Hematopoietic multipotent progenitor cell treated with erythropoietin and hydrocortisone succinate and interleukin-3 and kit ligand, for 6 days (in vitro differentiated cells): ENCODE data around the gene CST7.

Experiments used
- DNase-seq: peaks from one replicate; pipeline ENCODE4 v3.0.0-alpha.2; 2015

Gene CST7

DNA sequence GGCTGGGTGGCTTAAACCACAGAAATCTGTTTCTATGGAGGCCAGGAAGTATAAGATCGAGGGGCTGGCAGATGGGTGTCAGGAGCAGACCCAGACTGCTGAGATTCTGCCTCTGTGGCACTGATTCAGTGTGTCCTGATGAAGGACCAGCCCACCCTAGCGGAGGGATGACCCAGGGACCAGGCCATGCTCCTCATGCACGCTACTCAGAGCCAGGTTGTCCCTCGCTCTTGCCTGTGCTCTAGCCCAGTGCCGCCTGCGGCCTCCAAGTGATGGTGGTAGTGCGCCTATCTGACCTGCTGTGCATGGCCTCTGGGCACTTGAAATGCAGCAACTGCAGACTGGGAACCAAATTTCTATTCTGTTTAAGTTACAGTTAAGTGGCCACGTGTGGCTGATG, 56.6 kb downstream of the CST7 start:
- no peak for DNase-seq

DNA sequence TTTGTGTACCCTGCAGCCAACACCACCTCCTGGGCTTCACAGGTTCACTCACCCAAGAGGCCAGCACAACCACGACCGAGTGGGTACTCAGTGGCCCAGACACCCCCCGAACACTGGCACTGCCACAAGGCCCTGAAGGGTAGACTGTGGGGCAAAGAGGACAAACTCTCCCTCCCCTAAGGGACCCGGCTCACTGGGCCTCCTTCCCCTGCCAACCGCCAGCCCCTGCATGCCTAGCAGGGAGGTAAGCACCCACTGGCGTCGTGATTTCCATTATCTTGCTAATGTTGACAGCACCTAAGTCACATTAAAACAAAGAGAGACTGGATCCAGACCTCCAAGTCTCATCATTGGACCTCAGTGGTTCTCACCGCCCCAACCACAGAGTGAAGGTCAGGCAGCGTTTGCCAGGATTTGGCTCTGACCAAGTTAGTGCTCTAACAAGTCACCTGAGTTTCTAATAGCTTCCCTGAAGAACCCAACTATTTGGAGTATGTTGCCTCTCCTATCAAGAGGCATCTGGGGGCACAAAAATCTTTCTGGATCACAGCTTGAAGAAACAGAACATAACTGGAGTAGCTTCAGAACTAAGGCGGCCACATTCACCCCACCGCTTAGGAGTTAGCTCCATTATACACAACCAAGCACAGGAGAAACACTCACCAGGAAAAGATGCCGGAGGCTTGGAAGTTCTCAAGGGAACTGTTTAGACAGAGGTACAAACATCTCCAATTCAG, 57.5 kb downstream of the CST7 start:
- DNase-seq, result no peak

- DNase-seq, result no peak
These were observed 58.6 kb downstream of the CST7 start for GRCh38 chr20:25007491-25008305.

DNA sequence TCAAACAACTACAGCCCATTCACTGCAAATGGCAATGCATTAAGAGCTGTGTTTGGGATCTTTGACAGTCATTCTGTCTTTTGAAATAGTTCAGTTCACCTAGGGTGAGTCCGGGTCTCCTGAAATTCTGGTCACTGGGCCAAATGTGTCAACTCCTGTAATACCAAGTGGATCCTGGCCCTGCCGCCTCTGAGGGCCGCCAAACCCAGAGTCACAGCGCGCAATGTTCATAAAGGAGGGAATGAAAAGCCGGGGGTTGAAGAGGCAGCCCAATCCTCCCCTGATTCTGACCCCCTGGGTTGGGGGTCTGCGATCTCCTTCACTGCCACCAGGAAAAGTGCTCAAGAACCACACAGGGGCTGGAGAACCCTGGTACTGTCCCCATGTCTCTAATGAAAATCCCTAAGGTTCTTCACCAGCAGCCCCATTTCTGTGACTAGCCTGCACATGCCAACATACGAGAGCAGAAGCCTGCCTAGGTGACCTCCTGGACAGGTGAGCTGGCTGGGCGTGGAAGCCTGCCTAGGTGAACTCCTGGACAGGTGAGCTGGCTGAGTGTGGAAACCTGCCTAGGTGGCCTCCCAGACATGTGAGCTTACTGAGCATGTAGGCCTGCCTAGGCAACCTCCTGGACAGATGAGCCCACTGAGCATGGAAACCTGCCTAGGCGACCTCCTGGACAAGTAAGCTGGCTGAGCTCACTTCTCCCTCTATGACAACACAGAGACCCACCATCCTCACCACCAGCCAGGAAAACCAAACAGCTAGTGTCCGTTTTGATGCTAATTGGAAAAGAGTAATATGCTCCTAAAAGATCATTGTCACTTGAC, 59.5 kb downstream of the CST7 start:
- DNase-seq, result no peak
